Measurements from ENCODE around the gene ULK4.
A peak's percentile ranks its signal among the peaks of the same experiment; 100 is the strongest.

Gene ULK4

DNA sequence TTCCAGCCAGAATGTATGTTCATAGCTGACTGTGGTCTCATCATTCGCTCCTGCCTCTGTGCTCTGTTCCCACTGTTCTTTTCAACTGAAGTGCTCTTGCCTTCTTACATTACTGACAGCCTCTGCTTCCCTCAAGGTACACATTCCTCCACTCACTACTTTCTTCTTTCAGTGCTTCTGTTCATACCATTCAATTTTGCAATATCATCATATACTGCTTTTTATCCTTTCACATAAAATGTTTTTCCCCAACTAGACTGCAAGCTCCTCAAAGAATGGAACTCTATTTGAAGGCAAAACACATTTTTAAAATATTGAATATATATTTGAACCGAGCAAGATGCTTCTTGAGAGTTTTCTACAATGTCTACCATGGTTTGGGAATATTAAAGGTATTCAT, 471.5 kb downstream of the ULK4 start:
- Histone ChIP-seq H3K9me3 (ENCODE audit: control insufficient read depth, insufficient read depth, low read length) (no peaks in the 10 kb centered on the region), H3K9ac (ENCODE audit: low read depth, low read length) (no peak overlapping the region), H3K4me3 (ENCODE audit: low read depth, low read length) (no peak overlapping the region), H3K27ac (ENCODE audit: low read depth, low read length) (no peak overlapping the region), H3K27me3 (ENCODE audit: control insufficient read depth, insufficient read depth, low read length) (no peaks in the 10 kb centered on the region), H3K36me3 (ENCODE audit: control insufficient read depth, insufficient read depth, low read length) (no peaks in the 10 kb centered on the region), H3K4me1 (ENCODE audit: control insufficient read depth, insufficient read depth, low read length) (no peaks in the 10 kb centered on the region)

DNA sequence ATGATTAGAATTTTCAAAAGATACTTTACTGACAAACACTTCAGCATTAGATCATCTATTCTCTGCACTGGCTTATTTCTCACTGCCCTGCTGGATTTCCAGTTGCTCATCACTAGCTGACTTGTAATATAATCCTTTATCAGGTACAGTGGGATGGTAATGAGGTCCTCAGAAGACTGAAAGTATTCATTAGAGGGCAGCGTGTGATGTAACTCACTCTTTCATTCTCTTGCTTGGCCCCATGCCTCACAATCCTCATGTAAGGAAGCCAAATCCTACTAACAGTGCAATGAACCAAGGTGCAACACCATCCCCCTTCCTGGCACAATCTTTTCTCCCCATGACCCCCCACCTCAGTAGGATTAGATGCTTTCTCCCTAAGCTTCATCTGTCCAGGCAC, 472.7 kb downstream of the ULK4 start:
- Histone ChIP-seq H3K36me3 (ENCODE audit: control insufficient read depth, insufficient read depth, low read length) (no peaks in the 10 kb centered on the region), H3K4me1 (ENCODE audit: control insufficient read depth, insufficient read depth, low read length) (no peaks in the 10 kb centered on the region), H3K27ac (ENCODE audit: low read depth, low read length) (no peak overlapping the region), H3K9ac (ENCODE audit: low read depth, low read length) (no peak overlapping the region), H3K4me3 (ENCODE audit: low read depth, low read length) (no peak overlapping the region), H3K9me3 (ENCODE audit: control insufficient read depth, insufficient read depth, low read length) (no peaks in the 10 kb centered on the region), H3K27me3 (ENCODE audit: control insufficient read depth, insufficient read depth, low read length) (no peaks in the 10 kb centered on the region)

DNA sequence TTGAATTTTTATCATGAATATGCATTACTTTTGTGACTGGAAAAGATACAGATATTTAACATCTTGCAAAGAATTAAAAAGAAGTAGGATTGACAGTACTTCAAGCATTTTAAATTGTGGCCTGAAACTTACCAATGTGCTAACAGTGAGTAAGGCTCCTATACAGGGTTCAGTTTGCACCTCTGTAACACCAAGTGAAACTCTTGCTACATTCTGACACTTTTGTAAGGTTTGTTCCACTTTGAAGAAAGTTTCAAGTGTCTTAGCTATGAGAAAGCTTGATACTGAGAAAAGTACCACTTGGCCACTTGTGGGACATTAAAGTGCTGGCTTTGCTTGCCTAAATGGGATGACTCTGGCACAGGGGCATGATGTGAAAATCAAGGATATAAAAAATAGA, 473.4 kb downstream of the ULK4 start:
- Histone ChIP-seq H3K4me3 (ENCODE audit: low read depth, low read length) (no peak overlapping the region), H3K4me1 (ENCODE audit: control insufficient read depth, insufficient read depth, low read length) (peaks cover 2% of the 10 kb centered on the region; the same call in 1 of the 2 replicates), H3K36me3 (ENCODE audit: control insufficient read depth, insufficient read depth, low read length) (no peaks in the 10 kb centered on the region), H3K9ac (ENCODE audit: low read depth, low read length) (no peak overlapping the region), H3K27ac (ENCODE audit: low read depth, low read length) (no peak overlapping the region), H3K27me3 (ENCODE audit: control insufficient read depth, insufficient read depth, low read length) (no peaks in the 10 kb centered on the region), H3K9me3 (ENCODE audit: control insufficient read depth, insufficient read depth, low read length) (no peaks in the 10 kb centered on the region)

DNA sequence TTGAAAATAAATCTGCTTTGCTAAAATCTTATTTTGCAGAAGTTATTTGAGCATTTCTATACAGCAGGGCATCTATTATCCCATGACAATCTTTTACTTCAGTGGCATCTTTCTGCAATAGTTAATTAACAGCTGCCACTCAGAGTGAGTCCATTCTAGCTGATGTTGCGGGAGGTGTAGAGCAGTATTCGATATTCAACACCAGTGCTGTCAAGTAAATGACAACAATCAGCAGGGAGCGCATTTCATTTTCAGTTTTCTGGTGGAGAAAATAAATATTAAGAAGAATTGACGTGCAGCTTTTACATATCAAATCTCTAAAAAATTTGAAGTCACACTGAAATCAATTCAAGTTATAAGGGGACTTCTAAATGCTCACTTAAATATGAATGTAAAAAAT, 476.4 kb downstream of the ULK4 start:
- no peak overlapping the region for H3K4me3 ChIP-seq (ENCODE audit: low read depth, low read length)
- H3K36me3 ChIP-seq (ENCODE audit: control insufficient read depth, insufficient read depth, low read length), result no peaks in the 10 kb centered on the region
- no peak overlapping the region for H3K27ac ChIP-seq (ENCODE audit: low read depth, low read length)
- no peaks in the 10 kb centered on the region for H3K27me3 ChIP-seq (ENCODE audit: control insufficient read depth, insufficient read depth, low read length)
- no peak overlapping the region for H3K9ac ChIP-seq (ENCODE audit: low read depth, low read length)
- H3K9me3 ChIP-seq (ENCODE audit: control insufficient read depth, insufficient read depth, low read length), result no peaks in the 10 kb centered on the region
- peaks cover 16% of the 10 kb centered on the region for H3K4me1 ChIP-seq (ENCODE audit: control insufficient read depth, insufficient read depth, low read length)

DNA sequence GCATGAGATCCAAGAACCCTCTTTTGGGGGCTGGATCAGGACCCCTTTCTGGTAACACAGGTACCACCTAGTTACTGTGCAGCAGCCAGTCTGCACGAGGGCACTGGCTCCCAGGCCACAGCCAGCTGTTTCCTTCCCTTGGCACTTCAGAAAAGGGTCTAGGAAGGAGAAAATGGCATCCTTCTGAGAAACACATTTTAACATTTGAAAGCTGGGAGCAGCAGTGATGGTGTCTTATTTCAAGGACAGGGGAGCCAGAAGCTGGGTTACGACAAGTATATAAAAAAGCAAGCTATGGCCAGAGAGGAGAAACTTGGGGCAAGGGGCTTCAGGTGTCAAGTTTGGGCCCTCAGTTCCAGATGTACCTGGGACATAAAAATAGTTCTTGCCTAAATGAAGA, 479.8 kb downstream of the ULK4 start:
- Histone ChIP-seq H3K9me3 (ENCODE audit: control insufficient read depth, insufficient read depth, low read length) (no peaks in the 10 kb centered on the region), H3K4me3 (ENCODE audit: low read depth, low read length) (peak overlapping the region; percentile 27; the same call in 1 of the 2 replicates), H3K27ac (ENCODE audit: low read depth, low read length) (peak overlapping the region; percentile 50), H3K4me1 (ENCODE audit: control insufficient read depth, insufficient read depth, low read length) (peaks cover 24% of the 10 kb centered on the region), H3K27me3 (ENCODE audit: control insufficient read depth, insufficient read depth, low read length) (no peaks in the 10 kb centered on the region), H3K36me3 (ENCODE audit: control insufficient read depth, insufficient read depth, low read length) (no peaks in the 10 kb centered on the region), H3K9ac (ENCODE audit: low read depth, low read length) (no peak overlapping the region)

DNA sequence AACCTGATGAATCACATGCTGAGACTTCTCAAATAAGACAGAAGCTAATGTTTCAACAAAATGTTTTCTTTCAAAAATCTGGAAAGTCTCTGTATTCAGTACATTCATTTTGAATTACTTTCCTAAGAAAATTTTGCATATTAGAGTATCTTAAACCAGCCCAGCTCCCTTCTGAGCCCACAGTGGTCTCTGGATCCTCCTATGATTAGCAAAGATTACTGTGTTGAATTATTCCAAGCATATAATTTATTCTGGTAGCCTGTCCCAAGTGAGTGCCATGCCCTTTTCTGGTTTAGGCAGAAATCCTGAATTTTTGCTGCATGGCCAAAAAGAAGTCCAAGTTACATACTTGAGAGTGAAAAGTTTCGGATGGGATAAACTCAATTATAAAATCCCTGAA, 483.6 kb downstream of the ULK4 start:
- no peaks in the 10 kb centered on the region for H3K36me3 ChIP-seq (ENCODE audit: control insufficient read depth, insufficient read depth, low read length)
- peaks cover 22% of the 10 kb centered on the region for H3K4me1 ChIP-seq (ENCODE audit: control insufficient read depth, insufficient read depth, low read length)
- peaks cover under 1% of the 10 kb centered on the region; the same call in 1 of the 2 replicates for H3K9me3 ChIP-seq (ENCODE audit: control insufficient read depth, insufficient read depth, low read length)
- H3K9ac ChIP-seq (ENCODE audit: low read depth, low read length), result no peak overlapping the region
- H3K4me3 ChIP-seq (ENCODE audit: low read depth, low read length), result no peak overlapping the region
- H3K27me3 ChIP-seq (ENCODE audit: control insufficient read depth, insufficient read depth, low read length), result no peaks in the 10 kb centered on the region
- no peak overlapping the region for H3K27ac ChIP-seq (ENCODE audit: low read depth, low read length)

DNA sequence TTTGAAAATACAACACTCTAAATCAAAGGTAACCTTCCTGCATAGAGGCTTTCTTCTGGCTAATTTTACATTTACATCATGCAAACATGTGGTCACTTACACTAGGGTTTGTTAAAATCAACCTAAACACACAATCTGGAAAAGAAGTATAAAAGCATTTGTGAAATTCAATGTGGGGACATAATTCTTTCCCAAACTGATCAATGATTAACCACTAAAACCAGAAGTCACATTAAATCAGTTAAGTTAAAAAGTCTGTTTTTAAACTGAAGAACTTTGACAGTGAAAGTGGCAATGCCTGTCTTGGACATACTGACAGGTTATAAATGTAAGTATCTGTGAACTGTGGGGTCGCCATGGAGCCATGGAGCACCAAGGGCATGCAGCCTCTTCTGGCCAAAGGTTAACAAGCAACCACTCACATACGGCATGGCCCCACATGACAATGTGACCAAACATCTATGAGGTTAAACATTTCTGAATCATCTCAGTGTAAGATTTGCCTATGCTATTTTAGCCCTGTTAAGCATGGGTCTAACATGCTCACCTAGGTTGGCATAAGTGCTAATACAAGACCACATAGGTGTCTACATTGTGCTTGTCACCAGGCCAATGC, 484.4 kb downstream of the ULK4 start:
- Histone ChIP-seq H3K9me3 (ENCODE audit: control insufficient read depth, insufficient read depth, low read length) (peaks cover 8% of the 10 kb centered on the region), H3K9ac (ENCODE audit: low read depth, low read length) (no peak overlapping the region), H3K27me3 (ENCODE audit: control insufficient read depth, insufficient read depth, low read length) (no peaks in the 10 kb centered on the region), H3K36me3 (ENCODE audit: control insufficient read depth, insufficient read depth, low read length) (no peaks in the 10 kb centered on the region), H3K4me3 (ENCODE audit: low read depth, low read length) (no peak overlapping the region), H3K27ac (ENCODE audit: low read depth, low read length) (no peak overlapping the region), H3K4me1 (ENCODE audit: control insufficient read depth, insufficient read depth, low read length) (peaks cover 16% of the 10 kb centered on the region)

DNA sequence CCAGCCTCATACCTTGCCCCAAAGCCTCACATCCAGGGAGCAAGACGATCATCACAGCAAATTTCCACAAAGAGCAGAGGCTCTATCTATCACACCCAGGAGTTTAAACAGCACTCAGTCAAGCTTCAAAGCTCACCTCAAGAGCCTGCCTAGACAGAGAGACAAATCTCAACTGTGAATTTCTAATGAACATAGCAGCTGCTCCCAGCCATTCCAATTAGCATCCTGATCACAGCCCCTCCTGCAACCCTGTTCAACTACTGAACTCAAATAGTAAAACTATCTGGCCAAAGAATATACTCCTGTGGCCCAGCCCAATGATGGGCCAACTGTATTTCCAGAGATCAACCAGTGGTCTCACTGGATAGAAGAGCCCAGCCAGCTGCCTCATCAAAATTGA, 492.8 kb downstream of the ULK4 start:
- Histone ChIP-seq H3K9me3 (ENCODE audit: control insufficient read depth, insufficient read depth, low read length) (peaks cover 18% of the 10 kb centered on the region), H3K4me1 (ENCODE audit: control insufficient read depth, insufficient read depth, low read length) (no peaks in the 10 kb centered on the region), H3K4me3 (ENCODE audit: low read depth, low read length) (no peak overlapping the region), H3K36me3 (ENCODE audit: control insufficient read depth, insufficient read depth, low read length) (no peaks in the 10 kb centered on the region), H3K27ac (ENCODE audit: low read depth, low read length) (no peak overlapping the region), H3K9ac (ENCODE audit: low read depth, low read length) (no peak overlapping the region), H3K27me3 (ENCODE audit: control insufficient read depth, insufficient read depth, low read length) (no peaks in the 10 kb centered on the region)

DNA sequence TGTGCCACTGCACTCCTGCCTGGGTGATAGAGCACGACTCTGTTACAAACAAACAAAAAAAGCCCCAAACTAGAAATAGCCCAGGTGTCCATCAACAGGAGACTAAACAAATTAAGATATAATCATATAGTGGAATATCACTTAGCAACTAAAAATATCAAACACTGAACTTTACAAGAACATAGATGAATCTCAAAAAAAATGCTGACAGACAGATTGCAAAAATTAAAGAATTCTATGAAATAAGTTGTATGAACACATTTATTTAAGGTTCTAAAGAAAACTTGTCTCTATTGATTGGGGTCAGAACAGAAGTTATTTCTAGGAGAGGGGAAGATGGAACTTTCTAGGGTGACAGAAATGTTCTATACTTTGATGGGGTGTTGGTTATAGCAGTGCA, 494.4 kb downstream of the ULK4 start:
- Histone ChIP-seq H3K27ac (ENCODE audit: low read depth, low read length) (no peak overlapping the region), H3K27me3 (ENCODE audit: control insufficient read depth, insufficient read depth, low read length) (no peaks in the 10 kb centered on the region), H3K36me3 (ENCODE audit: control insufficient read depth, insufficient read depth, low read length) (no peaks in the 10 kb centered on the region), H3K9ac (ENCODE audit: low read depth, low read length) (no peak overlapping the region), H3K4me1 (ENCODE audit: control insufficient read depth, insufficient read depth, low read length) (no peaks in the 10 kb centered on the region), H3K4me3 (ENCODE audit: low read depth, low read length) (no peak overlapping the region), H3K9me3 (ENCODE audit: control insufficient read depth, insufficient read depth, low read length) (peaks cover 9% of the 10 kb centered on the region)

DNA sequence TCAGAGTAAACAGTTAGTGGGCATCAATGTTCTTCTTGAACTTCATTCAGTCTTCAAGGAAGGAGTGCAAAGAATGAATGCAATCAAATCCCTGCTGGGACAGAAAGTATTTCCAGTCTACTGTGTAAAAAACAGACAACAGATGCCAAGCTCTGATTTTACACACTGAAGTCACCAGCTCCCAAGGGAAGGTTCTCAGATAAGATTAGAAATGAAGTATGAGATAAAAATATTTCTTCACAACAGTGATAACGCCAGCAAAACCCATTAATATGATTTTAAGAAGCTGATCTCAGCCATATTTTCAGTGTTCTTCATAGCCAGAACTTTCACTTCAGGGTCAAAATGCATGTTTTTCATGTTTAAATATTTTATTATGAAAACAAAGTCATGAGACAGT, 497.0 kb downstream of the ULK4 start:
- Histone ChIP-seq H3K27me3 (ENCODE audit: control insufficient read depth, insufficient read depth, low read length) (no peaks in the 10 kb centered on the region), H3K9me3 (ENCODE audit: control insufficient read depth, insufficient read depth, low read length) (0 out of 2 replicates have a peak, but pooled peaks cover under 1% of the 10 kb centered on the region), H3K36me3 (ENCODE audit: control insufficient read depth, insufficient read depth, low read length) (no peaks in the 10 kb centered on the region), H3K27ac (ENCODE audit: low read depth, low read length) (no peak overlapping the region), H3K4me3 (ENCODE audit: low read depth, low read length) (no peak overlapping the region), H3K4me1 (ENCODE audit: control insufficient read depth, insufficient read depth, low read length) (peaks cover 5% of the 10 kb centered on the region), H3K9ac (ENCODE audit: low read depth, low read length) (no peak overlapping the region)

DNA sequence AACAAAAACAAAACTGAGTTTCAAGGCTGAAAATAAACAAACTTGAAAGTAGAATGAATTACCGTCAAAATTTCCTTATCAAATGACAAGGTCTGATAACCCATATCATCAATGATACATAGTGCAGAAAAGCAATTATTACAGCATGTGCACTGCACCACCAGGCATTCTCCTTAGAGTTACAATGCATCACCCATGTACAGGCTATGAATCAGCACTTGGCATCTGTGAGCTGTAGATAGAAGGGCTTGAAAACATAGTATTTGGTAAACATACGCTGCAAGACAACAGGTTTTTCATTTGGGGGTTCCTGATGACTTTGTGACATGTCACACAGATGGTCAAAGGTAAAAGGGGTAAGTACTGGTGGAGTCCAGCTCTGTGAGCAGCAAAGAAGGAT, 497.5 kb downstream of the ULK4 start:
- no peak overlapping the region for H3K27ac ChIP-seq (ENCODE audit: low read depth, low read length)
- H3K4me3 ChIP-seq (ENCODE audit: low read depth, low read length), result no peak overlapping the region
- no peaks in the 10 kb centered on the region for H3K27me3 ChIP-seq (ENCODE audit: control insufficient read depth, insufficient read depth, low read length)
- H3K9me3 ChIP-seq (ENCODE audit: control insufficient read depth, insufficient read depth, low read length), result no peaks in the 10 kb centered on the region
- H3K36me3 ChIP-seq (ENCODE audit: control insufficient read depth, insufficient read depth, low read length), result no peaks in the 10 kb centered on the region
- H3K9ac ChIP-seq (ENCODE audit: low read depth, low read length), result no peak overlapping the region
- H3K4me1 ChIP-seq (ENCODE audit: control insufficient read depth, insufficient read depth, low read length), result peaks cover 9% of the 10 kb centered on the region
